Thyroid gland (tissue), 4 donors: Measurements from ENCODE around the gene FAT2.

Experiments used
- POLR2A ChIP-seq, 2 donors: fragments of 450-650 bp; IDR thresholded peaks; one replicate each; pipeline ENCODE4 v1.6.1; 2017; ENCODE audit warnings: antibody characterized with exemption in 2 of 2, mild to moderate bottlenecking in 2 of 2, moderate library complexity in 1 of 2
- TF ChIP-seq, protein P1 (sequence below), 6 experiments: fragments of 200-600 bp in 3 of 6; fragments of 450-650 bp in 3 of 6; sonication (generic) in 3 of 6; IDR thresholded peaks; one replicate each; pipeline ENCODE4 v1.5.1; 2016 to 2019; ENCODE audit warnings: antibody characterized with exemption in 6 of 6, mild to moderate bottlenecking in 2 of 6, inconsistent platforms in 1 of 6, moderate library complexity in 1 of 6

DNA sequence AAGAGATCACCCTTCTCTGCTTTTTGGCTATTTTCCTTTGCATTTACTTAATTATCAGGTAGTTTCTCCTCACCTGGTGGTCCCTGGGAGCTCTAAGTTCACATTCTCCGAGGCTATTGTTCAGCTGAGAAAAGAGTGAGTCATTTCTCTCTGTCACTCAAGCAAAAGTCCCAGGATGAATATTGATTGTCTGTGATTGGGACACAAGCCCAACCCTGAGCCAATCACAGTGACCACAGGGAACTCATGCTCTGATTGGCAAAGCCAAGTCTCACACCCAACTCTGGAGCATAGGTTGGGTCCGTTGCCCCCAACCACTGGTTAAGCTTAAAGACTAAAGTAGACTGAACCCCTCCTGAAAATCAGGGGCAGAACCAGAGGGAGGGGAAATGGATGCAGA lies 27.8 kb upstream of the FAT2 start:
- TF ChIP-seq POLR2A (IDR thresholded peaks at IDR 0.05), result no peak
- TF ChIP-seq, protein P1, sequence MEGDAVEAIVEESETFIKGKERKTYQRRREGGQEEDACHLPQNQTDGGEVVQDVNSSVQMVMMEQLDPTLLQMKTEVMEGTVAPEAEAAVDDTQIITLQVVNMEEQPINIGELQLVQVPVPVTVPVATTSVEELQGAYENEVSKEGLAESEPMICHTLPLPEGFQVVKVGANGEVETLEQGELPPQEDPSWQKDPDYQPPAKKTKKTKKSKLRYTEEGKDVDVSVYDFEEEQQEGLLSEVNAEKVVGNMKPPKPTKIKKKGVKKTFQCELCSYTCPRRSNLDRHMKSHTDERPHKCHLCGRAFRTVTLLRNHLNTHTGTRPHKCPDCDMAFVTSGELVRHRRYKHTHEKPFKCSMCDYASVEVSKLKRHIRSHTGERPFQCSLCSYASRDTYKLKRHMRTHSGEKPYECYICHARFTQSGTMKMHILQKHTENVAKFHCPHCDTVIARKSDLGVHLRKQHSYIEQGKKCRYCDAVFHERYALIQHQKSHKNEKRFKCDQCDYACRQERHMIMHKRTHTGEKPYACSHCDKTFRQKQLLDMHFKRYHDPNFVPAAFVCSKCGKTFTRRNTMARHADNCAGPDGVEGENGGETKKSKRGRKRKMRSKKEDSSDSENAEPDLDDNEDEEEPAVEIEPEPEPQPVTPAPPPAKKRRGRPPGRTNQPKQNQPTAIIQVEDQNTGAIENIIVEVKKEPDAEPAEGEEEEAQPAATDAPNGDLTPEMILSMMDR (IDR thresholded peaks at IDR 0.05), result no peak
